Left lung (tissue), 10 donors: Measurements from ENCODE around the gene HIF1AN. TPM values are rescaled to one million over a fixed set of nuclear protein-coding genes. Genes with fewer than 3 reads are reported as not detected.

ENCODE experiments used
- ATAC-seq: fragments of 200-7000 bp; cut with Tn5 transposase; one replicate; pipeline ENCODE4 v1.9.1; 2020; ENCODE audit warnings: moderate library complexity
- DNase-seq, 4 donors: peaks; one replicate each; pipeline ENCODE4 v3.0.0-alpha.2; 2013 to 2020
- H3K27ac ChIP-seq, 2 donors: fragments of 200-600 bp; sonication (generic) in 1 of 2; one replicate each; pipeline versions ENCODE4 v1.5.0 to v1.8.0; 2020 to 2021
- H3K27me3 ChIP-seq, 2 donors: fragments of 200-600 bp; sonication (generic) in 1 of 2; one replicate each; pipeline versions ENCODE4 v1.5.0 to v1.8.0; 2020 to 2021
- H3K36me3 ChIP-seq, 2 donors: fragments of 200-600 bp; sonication (generic) in 1 of 2; one replicate each; pipeline versions ENCODE4 v1.5.0 to v1.8.0; 2020 to 2021
- H3K4me1 ChIP-seq, 2 donors: fragments of 200-600 bp; one replicate each; pipeline ENCODE4 v1.8.0; 2021
- H3K4me3 ChIP-seq, 2 donors: fragments of 200-600 bp; sonication (generic) in 1 of 2; one replicate each; pipeline versions ENCODE4 v1.5.0 to v1.8.0; 2020 to 2021; ENCODE audit warnings: mild to moderate bottlenecking in 1 of 2
- H3K9me3 ChIP-seq, 2 donors: fragments of 200-600 bp; sonication (generic) in 1 of 2; one replicate each; pipeline versions ENCODE4 v1.5.0 to v1.8.0; 2020 to 2021
- CTCF ChIP-seq, 2 donors: fragments of 200-600 bp; sonication (generic) in 1 of 2; IDR thresholded peaks; one replicate each; pipeline versions ENCODE4 v1.5.0 to v1.8.0; 2021; ENCODE audit warnings: antibody characterized with exemption in 2 of 2
- intact Hi-C, 2 donors: fragments of 100-400 bp; cut with DNase I; formaldehyde crosslinking; loops; one replicate each; pipeline versions ENCODE4 v1.11.2 to v1.14.2; 2022
- polyA plus RNA-seq, 6 donors: library from polyadenylated mRNA; unstranded; fragments of 120-200 nt; gene quantifications; one replicate each; pipeline ENCODE4 v1.2.1, GENCODE V29; 2013; ENCODE audit not compliant: insufficient read length in 6 of 6
- total RNA-seq, 2 donors: library from RNA; stranded (reverse); fragmentation: NEBNext Ultra II Directional; extraction: Animal tissue kit (Norgen Biotek cat#: 25700); gene quantifications; one replicate each; pipeline ENCODE4 v1.2.1, GENCODE V29; 2021
- donor health status: DM: no; HTN: yes; CAD: no.
- donor health status: DM: no; HTN: no; CAD: no.

Gene HIF1AN
- total and polyA plus RNA-seq, 8 donors, result 35.7 to 41.5 (median 37.9) TPM

- TF ChIP-seq CTCF (IDR thresholded peaks at IDR 0.05), result no peak
- intact Hi-C loops, result no loop called here
Observed at GRCh38 chr10:100551196-100551595, 15.5 kb downstream of the HIF1AN start.

GRCh38 chr10:100551738-100552137 is 16.0 kb downstream of the HIF1AN start:
- Histone ChIP-seq H3K27me3 (no peaks in the 10 kb centered on the region), H3K9me3 (no peaks in the 10 kb centered on the region), H3K27ac (no peak overlapping the region), H3K4me1 (no peaks in the 10 kb centered on the region), H3K4me3 (no peak overlapping the region), H3K36me3 (peaks cover 0 to 54% of the 10 kb centered on the region in 2 donors)
- DNase-seq (no peak), ATAC-seq (no peak)
- intact Hi-C loops, result no loop called here
- no peak for TF ChIP-seq CTCF (IDR thresholded peaks at IDR 0.05)

More at GRCh38 chr10:100551196-100551595, 15.5 kb downstream of the HIF1AN start:
- no peak overlapping the region for H3K4me3 ChIP-seq
- H3K36me3 ChIP-seq, result peaks cover 0 to 59% of the 10 kb centered on the region in 2 donors
- H3K27me3 ChIP-seq, result no peaks in the 10 kb centered on the region
- DNase-seq (no peak), ATAC-seq (peak; percentile 16)
- no peaks in the 10 kb centered on the region for H3K9me3 ChIP-seq
- no peak overlapping the region for H3K27ac ChIP-seq
- H3K4me1 ChIP-seq, result no peaks in the 10 kb centered on the region

- ATAC-seq, result no peak
- H3K4me1 ChIP-seq, result no peaks in the 10 kb centered on the region
- TF ChIP-seq CTCF (IDR thresholded peaks at IDR 0.05), result no peak
- H3K4me3 ChIP-seq, result no peak overlapping the region
- H3K9me3 ChIP-seq, result no peaks in the 10 kb centered on the region
- intact Hi-C loops, result no loop called here
- H3K36me3 ChIP-seq, result peaks cover 0 to 45% of the 10 kb centered on the region in 2 donors
- no peaks in the 10 kb centered on the region for H3K27me3 ChIP-seq
- DNase-seq, result no peak
- H3K27ac ChIP-seq, result no peak overlapping the region
Observed at GRCh38 chr10:100553929-100554328, 18.2 kb downstream of the HIF1AN start.

GRCh38 chr10:100554902-100555301 is 19.2 kb downstream of the HIF1AN start:
- no peak for TF ChIP-seq CTCF (IDR thresholded peaks at IDR 0.05)
- DNase-seq, result no peak
- Histone ChIP-seq H3K36me3 (peaks cover 0 to 35% of the 10 kb centered on the region in 2 donors), H3K4me3 (no peak overlapping the region), H3K27me3 (no peaks in the 10 kb centered on the region), H3K9me3 (no peaks in the 10 kb centered on the region), H3K27ac (no peak overlapping the region), H3K4me1 (no peaks in the 10 kb centered on the region)
- no peak for ATAC-seq
- intact Hi-C loops, result no loop called here

- intact Hi-C loops, result loop anchor here in 1 of 2 donors (10.0 kb wide), 1 partner anchor 315 kb away; no protein-coding TSS in a partner anchor
- DNase-seq (no peak), ATAC-seq (no peak)
- TF ChIP-seq CTCF (IDR thresholded peaks at IDR 0.05), result no peak
- Histone ChIP-seq H3K4me1 (peaks cover 5 to 12% of the 10 kb centered on the region in 2 donors), H3K9me3 (no peaks in the 10 kb centered on the region), H3K36me3 (peaks cover 0 to 20% of the 10 kb centered on the region in 2 donors), H3K27ac (no peak overlapping the region), H3K4me3 (no peak overlapping the region), H3K27me3 (peaks cover 13 to 38% of the 10 kb centered on the region in 2 donors)
Observed at GRCh38 chr10:100560248-100560647, 24.5 kb downstream of the HIF1AN start.
